ENCODE measurements around the gene KRTAP4-9. TPM values are rescaled to one million over a fixed set of nuclear protein-coding genes. Genes with fewer than 3 reads are reported as not detected.
"Not testable (repeated sequence)": the region's sequence is repeated elsewhere in the genome, so short reads cannot be mapped to it uniquely, and the experiment has no call there.

KRTAP4-9 gene
- total and polyA plus RNA-seq, 12 donors: not detected

DNA sequence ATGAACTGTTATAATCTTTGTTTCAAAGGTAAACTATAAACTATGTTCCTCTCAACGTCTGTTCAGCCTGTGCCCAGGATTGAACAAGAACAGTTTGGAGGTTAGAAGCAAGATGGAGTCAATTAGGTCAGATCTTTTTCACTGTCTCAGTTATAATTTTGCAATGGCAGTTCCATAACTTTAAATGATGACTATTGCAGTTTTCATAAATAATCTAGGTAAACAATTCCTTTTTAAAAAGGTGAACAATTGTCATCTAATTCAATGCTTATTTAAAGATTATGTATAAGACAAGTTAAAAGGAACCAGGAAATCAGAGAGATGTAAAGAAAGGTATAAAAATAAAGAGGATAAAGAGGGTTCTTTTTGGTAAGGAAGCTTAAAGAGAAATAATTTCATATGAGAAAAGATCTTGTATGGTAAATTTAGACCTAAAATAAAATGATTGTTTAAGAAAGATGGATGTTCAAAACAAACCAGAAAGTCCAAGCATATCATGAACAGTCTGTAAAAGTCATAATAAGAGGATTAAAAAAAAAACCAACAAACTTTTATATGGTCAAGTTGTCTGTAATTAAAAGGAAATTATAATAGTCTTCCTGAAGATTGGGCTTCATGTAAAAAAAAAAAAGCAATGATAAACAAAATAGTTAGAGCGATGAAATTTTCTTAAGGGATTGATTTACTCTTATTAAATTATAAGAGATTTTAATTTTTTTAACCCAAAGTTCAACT, 6.1 kb downstream of the KRTAP4-9 start:
- peaks cover 0 to 5% (median 0%) of the 10 kb centered on the region in 3 donors for H3K9me3 ChIP-seq (replicated peaks in 1 of 3)
- no peaks in the 10 kb centered on the region for H3K27me3 ChIP-seq
- no peak overlapping the region for H3K4me3 ChIP-seq
- no peak for DNase-seq
- no peaks in the 10 kb centered on the region for H3K36me3 ChIP-seq (replicated peaks in 1 of 2)
- no peaks in the 10 kb centered on the region for H3K4me1 ChIP-seq (replicated peaks in 1 of 2)
- 64 to 77% (median 71%) methylated on average over 2 of the region's 2 CpGs for WGBS, 4 donors
- TF ChIP-seq, protein P1, sequence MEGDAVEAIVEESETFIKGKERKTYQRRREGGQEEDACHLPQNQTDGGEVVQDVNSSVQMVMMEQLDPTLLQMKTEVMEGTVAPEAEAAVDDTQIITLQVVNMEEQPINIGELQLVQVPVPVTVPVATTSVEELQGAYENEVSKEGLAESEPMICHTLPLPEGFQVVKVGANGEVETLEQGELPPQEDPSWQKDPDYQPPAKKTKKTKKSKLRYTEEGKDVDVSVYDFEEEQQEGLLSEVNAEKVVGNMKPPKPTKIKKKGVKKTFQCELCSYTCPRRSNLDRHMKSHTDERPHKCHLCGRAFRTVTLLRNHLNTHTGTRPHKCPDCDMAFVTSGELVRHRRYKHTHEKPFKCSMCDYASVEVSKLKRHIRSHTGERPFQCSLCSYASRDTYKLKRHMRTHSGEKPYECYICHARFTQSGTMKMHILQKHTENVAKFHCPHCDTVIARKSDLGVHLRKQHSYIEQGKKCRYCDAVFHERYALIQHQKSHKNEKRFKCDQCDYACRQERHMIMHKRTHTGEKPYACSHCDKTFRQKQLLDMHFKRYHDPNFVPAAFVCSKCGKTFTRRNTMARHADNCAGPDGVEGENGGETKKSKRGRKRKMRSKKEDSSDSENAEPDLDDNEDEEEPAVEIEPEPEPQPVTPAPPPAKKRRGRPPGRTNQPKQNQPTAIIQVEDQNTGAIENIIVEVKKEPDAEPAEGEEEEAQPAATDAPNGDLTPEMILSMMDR (IDR thresholded peaks at IDR 0.05): no peak
- no peak for TF ChIP-seq POLR2A (IDR thresholded peaks at IDR 0.05)
- no peak overlapping the region for H3K27ac ChIP-seq
- intact Hi-C loops (cut with DNase I): no loop called here

DNA sequence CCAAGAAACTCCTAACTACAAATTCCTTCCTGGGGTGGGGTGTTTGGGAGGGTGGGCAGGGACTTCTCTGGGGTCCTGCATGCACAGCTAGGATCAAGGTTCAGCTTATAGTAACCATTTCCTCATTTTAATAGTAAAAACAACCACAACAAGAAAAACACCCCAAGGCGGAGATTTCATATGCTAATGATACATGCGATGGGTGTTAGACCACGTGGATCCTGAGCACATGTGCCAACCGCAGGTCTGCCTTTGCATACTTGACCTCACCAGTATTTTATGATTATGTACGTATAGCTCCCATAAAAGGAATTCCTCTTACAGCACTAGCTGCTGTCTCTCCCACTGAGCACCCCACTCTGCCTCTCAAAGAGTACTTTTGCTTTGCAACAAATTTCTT, 11.1 kb downstream of the KRTAP4-9 start:
- Histone ChIP-seq H3K27ac (no peak overlapping the region), H3K36me3 (replicated peaks in 1 of 2) (no peaks in the 10 kb centered on the region), H3K9me3 (replicated peaks in 1 of 3) (peaks cover 0 to 5% (median 0%) of the 10 kb centered on the region in 3 donors), H3K27me3 (peaks cover 3% of the 10 kb centered on the region), H3K4me3 (no peak overlapping the region), H3K4me1 (replicated peaks in 1 of 2) (no peaks in the 10 kb centered on the region)
- intact Hi-C loops (cut with DNase I): no loop called here
- 51 to 69% (median 57%) methylated on average over 5 of the region's 5 CpGs for WGBS, 4 donors
- TF ChIP-seq, protein P1 (IDR thresholded peaks at IDR 0.05): no peak
- no peak for TF ChIP-seq POLR2A (IDR thresholded peaks at IDR 0.05)
- no peak for DNase-seq

DNA sequence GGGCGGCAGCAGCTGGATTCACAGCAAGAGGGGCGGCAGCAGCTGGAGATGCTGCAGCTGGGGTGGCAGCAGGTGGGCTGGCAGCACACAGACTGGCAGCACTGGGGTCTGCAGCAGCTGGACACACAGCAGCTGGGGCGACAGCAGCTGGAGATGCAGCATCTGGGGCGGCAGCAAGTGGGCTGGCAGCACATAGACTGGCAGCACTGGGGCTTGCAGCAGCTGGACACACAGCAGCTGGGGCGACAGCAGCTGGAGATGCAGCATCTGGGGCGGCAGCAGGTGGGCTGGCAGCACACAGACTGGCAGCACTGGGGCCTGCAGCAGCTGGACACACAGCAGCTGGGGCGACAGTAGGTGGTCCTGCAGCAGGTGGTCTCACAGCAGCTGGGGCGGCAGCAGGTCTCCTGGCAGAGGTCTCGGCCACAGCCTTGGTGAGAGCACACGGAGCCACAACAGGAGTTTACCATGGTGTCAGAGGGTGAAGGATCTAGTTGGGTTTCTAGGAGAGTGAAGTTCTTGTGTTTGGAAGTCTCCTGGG, 12.7 kb downstream of the KRTAP4-9 start, which contains the start of gene KRTAP4-11:
KRTAP4-11 (minus strand) TSS at position 528 of the 541 bp plus-strand sequence; CDS start at position 470, 58 bp downstream.
- H3K9me3 ChIP-seq (replicated peaks in 1 of 3); intact Hi-C loops (cut with DNase I); DNase-seq; H3K4me3 ChIP-seq; H3K4me1 ChIP-seq (replicated peaks in 1 of 2); H3K27ac ChIP-seq; H3K27me3 ChIP-seq; H3K36me3 ChIP-seq (replicated peaks in 1 of 2): not testable (repeated sequence)
- WGBS, 4 donors: 69 to 100% (median 81%) methylated on average over 1 to 10 of the region's 10 CpGs

DNA sequence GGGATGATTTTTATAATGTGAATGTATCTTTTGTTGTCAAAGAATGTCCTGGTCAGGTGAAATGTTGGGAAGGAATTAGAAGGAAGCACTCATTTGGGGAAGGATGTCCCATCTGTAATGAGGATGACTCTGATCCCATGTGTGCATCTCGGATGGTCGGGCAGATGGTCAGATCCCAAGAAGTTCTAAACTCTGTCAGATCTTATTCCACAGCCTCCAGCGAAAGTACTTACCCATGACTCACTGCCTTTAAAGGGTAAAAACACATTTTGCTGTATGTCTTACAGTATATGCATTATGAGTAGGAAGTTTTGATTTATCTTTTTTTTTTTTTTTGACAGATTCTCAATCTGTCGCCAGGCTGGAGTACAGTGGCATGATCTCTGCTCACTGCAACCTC, 13.5 kb downstream of the KRTAP4-9 start:
- no peak for DNase-seq
- Histone ChIP-seq H3K36me3 (replicated peaks in 1 of 2) (no peaks in the 10 kb centered on the region), H3K27me3 (peaks cover 3% of the 10 kb centered on the region), H3K4me1 (replicated peaks in 1 of 2) (no peaks in the 10 kb centered on the region), H3K27ac (no peak overlapping the region), H3K4me3 (no peak overlapping the region), H3K9me3 (replicated peaks in 1 of 3) (no peaks in the 10 kb centered on the region)
- no peak for TF ChIP-seq POLR2A (IDR thresholded peaks at IDR 0.05)
- TF ChIP-seq, protein P1 (IDR thresholded peaks at IDR 0.05): no peak
- WGBS, 4 donors: 84 to 90% (median 85%) methylated on average over 4 of the region's 4 CpGs
- intact Hi-C loops (cut with DNase I): no loop called here

DNA sequence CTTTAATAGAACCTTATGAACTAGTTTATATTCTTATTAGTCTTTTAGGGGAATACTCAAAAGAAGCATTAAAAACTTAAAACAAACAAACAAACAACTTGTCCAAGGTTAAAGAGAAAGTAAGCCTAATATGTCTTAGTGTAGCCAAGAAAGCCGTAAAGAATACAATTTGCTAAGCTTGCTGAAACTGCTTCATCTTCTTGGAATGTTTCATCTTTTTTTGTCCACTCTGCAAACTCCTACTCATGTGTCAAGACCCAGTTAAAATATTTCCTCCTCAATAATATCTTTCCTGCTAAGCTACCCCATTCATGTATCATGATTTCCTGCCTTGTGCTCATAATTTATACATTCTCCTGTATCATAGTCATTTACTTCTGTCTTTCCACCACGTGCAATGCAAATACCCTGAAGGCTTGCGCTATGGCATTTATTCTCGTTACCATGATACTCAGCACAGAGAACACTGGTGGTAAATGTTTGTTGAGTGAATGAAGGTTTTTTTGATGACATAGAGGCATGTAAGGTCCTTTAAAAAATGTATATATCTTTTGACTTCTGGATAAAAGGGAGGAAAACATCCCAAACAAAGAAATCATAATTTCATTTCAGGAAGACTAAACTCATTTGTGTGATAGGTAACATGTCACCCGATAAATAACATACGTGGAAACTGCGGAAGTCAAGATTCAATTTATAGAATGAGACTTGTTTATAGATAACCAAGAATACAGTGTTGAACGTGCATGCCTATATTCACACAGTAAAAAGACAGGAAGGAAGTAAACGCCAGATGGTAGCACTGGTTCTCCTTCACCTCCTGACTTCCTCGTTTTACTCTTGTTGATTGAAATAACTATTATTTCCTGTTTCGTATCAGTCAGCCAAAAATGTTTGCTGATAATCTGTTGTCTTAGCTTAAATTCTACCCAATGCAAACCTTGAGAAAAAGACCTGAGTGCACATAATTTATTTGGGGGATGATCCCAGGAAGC, 14.8 kb downstream of the KRTAP4-9 start:
- H3K36me3 ChIP-seq (replicated peaks in 1 of 2); intact Hi-C loops (cut with DNase I): not testable (repeated sequence)
- 47 to 52% (median 50%) methylated on average over 11 of the region's 11 CpGs for WGBS, 4 donors

More for the DNA sequence above, 14.8 kb downstream of the KRTAP4-9 start:
- H3K4me1 ChIP-seq (replicated peaks in 1 of 2); H3K4me3 ChIP-seq; H3K27me3 ChIP-seq; H3K27ac ChIP-seq; DNase-seq; H3K9me3 ChIP-seq (replicated peaks in 1 of 3): not testable (repeated sequence)

All from adrenal gland (tissue), 12 donors.